SU-DHL-6 (cell line): ENCODE results near the gene DIO1.

ENCODE experiments used
- H2AFZ ChIP-seq: fragments of 200-600 bp; sonication (generic); 2 replicates; pipeline ENCODE4 v1.6.1; 2014; ENCODE audit warnings: low read depth, mild to moderate bottlenecking, moderate library complexity, mixed read lengths, antibody characterized with exemption, low read length; ENCODE audit not compliant: severe bottlenecking
- H3F3A ChIP-seq: fragments of 200-600 bp; shearing (Covaris generic); 2 replicates; pipeline ENCODE4 v1.6.0; 2016; ENCODE audit warnings: antibody characterized with exemption, mild to moderate bottlenecking; ENCODE audit not compliant: insufficient read depth
- H3K27ac ChIP-seq: fragments of 200-600 bp; sonication (generic); 2 replicates; pipeline ENCODE4 v1.5.1; 2016; ENCODE audit warnings: low read depth, mild to moderate bottlenecking, low read length, moderate library complexity, mixed read lengths
- H3K27me3 ChIP-seq: fragments of 200-600 bp; sonication (generic), shearing (Covaris generic); 2 replicates; pipeline ENCODE4 v1.6.0; 2014; ENCODE audit warnings: mild to moderate bottlenecking, low read length
- H3K36me3 ChIP-seq: fragments of 200-600 bp; sonication (generic); 2 replicates; pipeline ENCODE4 v1.6.1; 2014; ENCODE audit warnings: mild to moderate bottlenecking, low read length, mixed read lengths
- H3K4me2 ChIP-seq: fragments of 300-600, 200-600 bp; shearing (Covaris generic), sonication (generic); 2 replicates; pipeline ENCODE4 v1.6.0; 2014; ENCODE audit warnings: low read length, low read depth, mild to moderate bottlenecking; ENCODE audit not compliant: poor library complexity, severe bottlenecking
- H3K4me3 ChIP-seq: fragments of 200-600 bp; sonication (generic); 2 replicates; pipeline ENCODE4 v1.5.1; 2014; ENCODE audit warnings: antibody characterized with exemption, low read length, mild to moderate bottlenecking, mixed read lengths; ENCODE audit not compliant: insufficient read depth, poor library complexity, severe bottlenecking
- H3K79me2 ChIP-seq: fragments of 200-600 bp; sonication (generic); 2 replicates; pipeline ENCODE4 v1.6.1; 2014; ENCODE audit warnings: mild to moderate bottlenecking, low read length, moderate library complexity; ENCODE audit not compliant: insufficient read depth
- H3K9ac ChIP-seq: fragments of 200-600 bp; sonication (generic); 2 replicates; pipeline ENCODE4 v1.7.0; 2014; ENCODE audit warnings: mild to moderate bottlenecking, low read length
- H3K9me2 ChIP-seq: fragments of 200-600 bp; sonication (generic); replicated peaks from 2 replicates; pipeline ENCODE4 v1.6.1; 2014; ENCODE audit warnings: low read length; ENCODE audit not compliant: insufficient read depth
- H3K9me3 ChIP-seq: fragments of 200-600 bp; sonication (generic); 2 replicates; pipeline ENCODE4 v1.6.1; 2014; ENCODE audit warnings: low read length, mixed read lengths; ENCODE audit not compliant: insufficient read depth
- H4K20me1 ChIP-seq: fragments of 200-600 bp; sonication (generic); 2 replicates; pipeline ENCODE4 v1.6.1; 2014; ENCODE audit warnings: low read depth, mild to moderate bottlenecking, antibody characterized with exemption, low read length, moderate library complexity, mixed read lengths
- CTCF ChIP-seq: fragments of 200-600 bp; sonication (generic); IDR thresholded peaks from one replicate; pipeline ENCODE4 v1.5.1; 2017; ENCODE audit warnings: antibody characterized with exemption, mild to moderate bottlenecking, low read length, moderate library complexity; ENCODE audit not compliant: insufficient read depth, poor library complexity, severe bottlenecking
- EZH2phosphoT487 ChIP-seq: fragments of 200-600 bp; sonication (generic), shearing (Covaris generic); conservative IDR thresholded peaks from 2 replicates; pipeline ENCODE4 v1.6.1; 2018; ENCODE audit warnings: mild to moderate bottlenecking, antibody characterized with exemption, low read length, moderate library complexity, mixed read lengths

DIO1 gene

GRCh38 chr1:53893999-53894636 is at the start of gene DIO1:
TSS of gene DIO1 (plus strand) at chr1:53894187. CDS start at chr1:53894211, 24 bp downstream.
- Histone ChIP-seq H4K20me1 (no peaks in the 10 kb centered on the region), H3K9ac (no peak within 1 kb of the TSS), H3K9me3 (no peaks in the 10 kb centered on the region), H3F3A (no peaks in the 10 kb centered on the region), H3K36me3 (no peaks in the 10 kb centered on the region), H3K79me2 (no peaks in the 10 kb centered on the region), H3K4me2 (no peak within 1 kb of the TSS), H3K4me3 (no peak within 1 kb of the TSS), H2AFZ (no peak within 1 kb of the TSS), H3K9me2 (no peaks in the 10 kb centered on the region), H3K27me3 (no peaks in the 10 kb centered on the region), H3K27ac (no peak within 1 kb of the TSS)
- TF ChIP-seq EZH2phosphoT487 (no peak), CTCF (no peak)

- H2AFZ ChIP-seq = no peak overlapping the region
- TF ChIP-seq EZH2phosphoT487 (no peak), CTCF (no peak)
- H3K9ac ChIP-seq = no peak overlapping the region
- no peaks in the 10 kb centered on the region for H4K20me1 ChIP-seq
- H3F3A ChIP-seq = no peaks in the 10 kb centered on the region
- H3K36me3 ChIP-seq = no peaks in the 10 kb centered on the region; the same call in 1 of the 2 replicates
- H3K9me2 ChIP-seq = no peaks in the 10 kb centered on the region
- no peaks in the 10 kb centered on the region for H3K9me3 ChIP-seq
- H3K79me2 ChIP-seq = no peaks in the 10 kb centered on the region
- H3K4me2 ChIP-seq = no peak overlapping the region
- no peak overlapping the region for H3K4me3 ChIP-seq
- H3K27me3 ChIP-seq = no peaks in the 10 kb centered on the region
- H3K27ac ChIP-seq = no peak overlapping the region
Measured at GRCh38 chr1:53847980-53848379, 46.0 kb upstream of the DIO1 start.

GRCh38 chr1:53850082-53850673 is 43.8 kb upstream of the DIO1 start:
- H3K79me2 ChIP-seq = no peaks in the 10 kb centered on the region
- H3K36me3 ChIP-seq = no peaks in the 10 kb centered on the region; the same call in 1 of the 2 replicates
- no peak for TF ChIP-seq EZH2phosphoT487
- TF ChIP-seq CTCF = no peak

More at GRCh38 chr1:53850082-53850673, 43.8 kb upstream of the DIO1 start:
- Histone ChIP-seq H2AFZ (no peak overlapping the region), H3K9me3 (no peaks in the 10 kb centered on the region), H3K27me3 (no peaks in the 10 kb centered on the region), H3K27ac (no peak overlapping the region), H3K9me2 (no peaks in the 10 kb centered on the region), H3F3A (no peaks in the 10 kb centered on the region), H3K4me2 (no peak overlapping the region), H4K20me1 (no peaks in the 10 kb centered on the region), H3K9ac (no peak overlapping the region), H3K4me3 (no peak overlapping the region)
